Measurements from ENCODE around the gene HPSE2.
"Not testable (repeated sequence)": the region's sequence is repeated elsewhere in the genome, so short reads cannot be mapped to it uniquely, and the experiment has no call there.

Gene HPSE2

DNA sequence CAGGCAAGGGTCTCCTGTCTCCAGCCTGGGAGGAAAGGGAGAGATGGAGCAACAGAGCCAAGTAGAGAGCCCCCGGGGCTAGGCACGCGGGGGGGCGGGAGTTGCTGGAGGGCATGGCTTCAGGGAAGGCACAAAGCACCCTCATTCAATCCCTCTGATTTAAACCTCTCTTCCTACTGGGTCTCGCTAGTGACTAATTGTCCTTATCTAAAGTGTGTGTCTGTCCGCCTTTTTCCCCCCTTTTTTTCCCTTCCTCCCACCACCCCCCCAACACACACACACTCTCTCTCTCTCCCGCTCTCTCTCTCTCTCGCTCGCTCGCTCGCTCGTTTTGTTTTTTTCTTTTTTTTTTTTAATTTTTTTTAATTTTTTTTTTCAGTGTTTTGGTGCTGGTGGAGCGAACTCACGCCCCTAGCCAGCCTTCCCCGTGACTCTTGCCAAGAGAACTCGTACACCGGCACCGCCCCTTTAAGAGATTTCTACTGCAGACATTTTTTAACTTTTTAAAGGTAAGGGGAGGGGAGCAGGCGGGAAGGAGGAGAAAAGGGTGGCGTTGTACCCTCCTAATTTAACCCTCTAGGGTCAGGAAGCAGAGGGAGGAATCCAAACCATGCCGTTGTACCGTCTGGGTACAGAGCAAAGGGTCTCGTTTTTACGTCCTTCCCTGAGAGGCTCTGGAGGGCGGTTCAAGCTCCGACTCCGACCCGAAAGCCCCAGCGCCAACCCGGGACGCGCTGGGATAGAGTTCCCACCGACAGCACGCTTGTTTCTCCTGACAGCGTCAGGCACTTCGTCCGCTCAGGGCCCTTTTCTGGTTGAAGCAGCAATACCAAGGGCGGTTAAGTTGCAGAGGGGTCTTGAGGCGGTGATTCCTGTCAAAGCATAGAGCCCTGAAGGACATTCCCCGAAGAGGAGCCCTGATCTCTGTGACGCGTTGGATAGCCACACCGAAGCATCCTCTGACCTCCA is at the start of gene HPSE2:
Gene HPSE2, minus strand, starts transcription at position 195 of the 969 bp plus-strand sequence.
- no peak for DNase-seq

DNA sequence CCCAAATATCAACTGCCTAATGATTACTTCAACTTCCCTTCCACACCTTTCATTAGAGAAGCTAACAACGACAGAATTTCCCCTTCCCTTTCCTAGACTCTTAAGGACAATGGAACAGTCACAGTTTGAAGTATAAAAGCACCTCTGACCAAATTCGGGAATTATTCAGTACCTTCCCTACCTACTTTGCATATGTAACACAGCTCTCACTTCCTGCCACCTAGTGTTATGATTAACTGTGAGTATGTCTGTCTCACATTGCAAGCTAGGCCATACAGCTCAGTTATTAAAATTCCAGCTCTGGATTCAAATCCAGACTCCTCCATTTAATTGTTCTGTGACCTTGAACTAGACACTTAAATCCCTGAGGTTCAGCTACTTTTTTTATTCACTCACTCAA is 44.8 kb upstream of the HPSE2 start:
- DNase-seq = no peak

DNA sequence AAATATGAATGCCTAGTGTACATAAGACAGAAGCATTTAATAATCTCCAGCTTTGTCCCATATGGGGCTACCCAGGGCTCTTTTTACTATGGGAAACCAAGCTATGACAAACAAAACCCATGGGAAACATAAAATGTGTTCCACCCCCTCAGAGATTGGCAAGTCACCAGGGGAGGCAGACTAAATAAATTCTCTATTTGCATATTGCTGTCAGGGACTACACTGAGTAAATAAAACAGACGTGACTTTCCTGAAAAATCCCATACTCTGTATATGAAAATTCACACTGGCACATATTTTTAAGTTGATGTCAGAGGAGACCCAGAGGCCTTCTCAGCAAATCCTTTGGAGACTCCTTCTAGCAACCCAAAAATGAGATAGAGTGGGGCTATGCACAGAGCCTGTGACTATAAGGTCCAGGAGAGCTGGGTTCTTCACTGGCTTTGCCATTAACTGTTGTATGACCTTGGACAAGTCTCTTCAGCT is 44.0 kb upstream of the HPSE2 start:
- no peak for DNase-seq

DNA sequence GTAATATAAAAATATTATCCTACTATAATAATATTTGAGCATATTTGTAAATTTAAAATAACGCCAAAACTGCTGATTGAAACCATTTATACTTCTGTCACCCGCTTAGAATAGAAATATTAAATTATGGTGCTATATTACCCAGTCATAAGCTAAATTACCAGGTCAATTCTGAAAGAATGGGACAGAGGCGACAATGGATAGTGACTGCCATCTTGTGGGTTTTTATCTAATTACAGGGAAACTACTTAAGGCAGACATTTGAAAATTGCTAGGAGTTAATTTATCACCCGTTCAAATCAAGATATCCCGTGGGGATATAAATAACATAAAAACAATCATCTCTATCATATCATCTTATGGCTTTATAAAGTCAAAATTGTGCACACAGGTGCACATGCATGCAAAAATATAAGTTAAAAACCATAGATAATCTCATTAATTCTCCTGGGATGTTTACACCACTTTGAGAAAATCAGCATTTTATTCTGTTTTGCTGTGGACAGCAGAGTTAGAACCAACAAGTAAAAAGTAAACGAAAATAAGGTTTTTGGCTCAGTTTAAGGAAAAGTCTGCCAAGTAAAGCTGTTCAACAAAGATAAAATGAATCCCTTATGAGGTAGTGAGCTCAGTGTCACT is 41.3 kb upstream of the HPSE2 start:
- DNase-seq = no peak

DNA sequence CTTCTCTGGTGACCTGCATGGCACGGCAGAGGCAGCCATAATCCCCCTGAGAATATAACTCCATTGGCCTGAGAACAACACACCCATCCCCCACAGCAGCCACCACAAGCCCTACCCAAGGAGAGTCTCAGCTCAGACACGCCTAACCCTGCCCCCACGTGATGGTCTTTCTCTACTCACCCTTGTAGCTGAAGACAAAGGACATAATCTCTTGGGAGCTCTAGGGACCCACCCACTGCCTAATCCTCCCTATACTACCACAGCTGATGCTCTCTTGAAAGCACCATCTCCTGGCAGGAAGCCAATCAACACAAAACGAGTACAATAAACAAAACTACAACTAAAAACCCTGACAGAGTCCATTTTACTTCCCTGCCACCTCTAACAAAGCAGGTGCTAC is 30.7 kb upstream of the HPSE2 start:
- no peak for DNase-seq

DNA sequence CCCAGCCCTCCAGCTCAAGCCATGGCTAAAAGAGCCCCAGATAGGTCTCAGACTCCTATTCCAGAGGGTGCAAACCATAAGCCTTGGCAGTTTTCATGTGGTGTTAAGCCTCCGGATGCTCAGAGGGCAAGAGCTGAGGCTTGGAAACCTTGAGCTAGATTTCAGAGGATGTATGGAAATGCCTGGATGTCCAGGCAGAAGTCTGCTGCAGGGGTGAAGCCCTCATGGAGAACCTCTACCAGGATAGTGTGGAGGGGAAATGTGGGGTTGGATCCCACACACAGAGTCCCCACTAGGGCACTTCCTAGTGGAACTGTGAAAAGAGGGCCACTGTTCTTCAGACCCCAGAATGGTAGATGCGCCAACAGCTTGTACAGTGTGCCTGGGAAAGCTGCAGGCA is 13.2 kb upstream of the HPSE2 start:
- no peak for DNase-seq

DNA sequence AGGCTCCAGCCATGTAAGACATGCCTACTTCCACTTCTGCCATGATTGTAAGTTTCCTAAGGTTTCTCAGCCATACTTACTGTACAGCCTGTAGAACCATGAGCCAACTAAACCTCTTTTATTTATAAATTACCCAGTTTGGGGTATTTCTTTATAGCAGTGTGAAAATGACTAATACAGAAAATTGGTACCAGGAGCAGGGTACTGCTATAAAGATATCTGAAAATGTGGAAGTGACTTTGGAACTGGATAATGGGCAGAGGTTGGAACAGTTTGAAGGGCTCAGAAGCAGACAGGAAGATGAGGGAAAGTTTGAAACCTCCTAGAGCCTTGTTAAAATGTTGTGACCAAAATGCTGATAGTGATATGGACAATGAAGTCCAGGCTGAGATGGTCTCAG is 12.2 kb upstream of the HPSE2 start:
- DNase-seq = not testable (repeated sequence)

DNA sequence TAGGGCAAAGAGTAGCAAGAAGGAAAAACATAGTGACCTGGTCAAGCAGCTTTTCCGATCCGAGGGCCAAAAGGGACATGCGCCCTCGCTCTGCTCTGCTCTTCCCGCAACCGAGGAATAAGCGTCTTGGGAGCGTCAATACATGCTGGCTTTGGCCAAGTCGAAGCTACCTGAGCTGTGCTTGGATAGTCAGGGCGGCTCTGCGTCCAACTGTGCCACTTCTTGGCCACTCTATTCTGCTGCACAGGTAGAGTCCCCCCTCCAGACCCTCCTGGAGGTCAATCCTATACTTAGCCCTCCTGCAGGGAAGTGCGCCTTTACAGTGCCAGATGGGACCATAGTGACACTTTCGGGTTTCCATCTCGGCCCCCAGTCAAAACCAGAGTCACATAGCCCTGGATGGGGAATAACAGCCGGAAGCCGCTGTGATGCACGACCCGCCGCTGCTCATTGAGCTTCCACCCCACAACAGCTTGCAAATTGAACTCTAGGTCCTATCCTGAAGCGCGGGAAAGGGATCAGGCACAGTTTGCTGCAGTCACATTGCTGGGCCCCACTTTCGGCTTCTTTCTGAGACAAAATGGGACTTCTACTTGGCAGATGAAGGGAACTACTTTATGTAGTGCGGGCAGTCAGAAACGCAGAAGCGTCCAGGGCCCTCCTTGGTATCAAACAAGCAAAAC is 1.1 kb upstream of the HPSE2 start:
- DNase-seq = no peak

DNA sequence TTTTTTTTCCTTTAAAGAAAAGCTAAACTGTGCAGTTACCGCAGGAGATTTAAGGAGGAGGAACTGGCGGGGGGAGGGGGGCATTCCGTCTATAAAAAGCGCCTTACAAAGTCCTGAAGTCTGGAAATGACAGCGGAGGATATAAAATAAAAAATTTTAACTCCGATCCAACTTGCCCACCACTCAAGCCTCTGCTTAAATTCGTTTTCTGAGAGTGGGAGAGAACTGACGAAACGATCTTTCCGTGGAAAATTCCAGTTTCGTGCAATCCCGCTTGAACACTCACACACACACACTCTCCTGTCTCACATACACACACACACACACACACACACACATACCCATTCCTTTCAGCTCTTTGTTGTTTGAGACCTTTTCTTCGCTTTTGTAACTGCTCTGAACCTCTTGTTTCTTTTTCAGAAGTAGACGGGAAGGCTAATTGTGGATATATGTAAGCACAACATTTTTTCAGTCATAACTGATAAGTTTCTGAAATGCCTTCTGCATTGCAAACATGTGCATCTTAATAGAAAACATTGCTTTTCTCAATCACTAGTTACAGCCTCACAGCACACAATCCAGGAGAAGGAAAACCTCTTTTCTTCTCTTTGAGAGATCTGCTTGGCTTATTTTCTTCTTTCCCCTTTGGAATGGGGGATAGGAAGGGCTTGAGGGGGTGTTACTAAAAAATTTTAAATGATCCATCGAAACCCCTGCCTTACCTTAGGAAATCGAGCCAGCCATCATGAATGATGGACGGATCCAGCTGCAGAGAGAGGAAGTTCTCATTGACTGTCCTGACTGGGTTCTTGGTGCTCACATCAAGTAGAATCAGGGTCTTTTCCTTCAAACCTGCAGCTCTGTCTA is 628 bp downstream of the HPSE2 start:
- DNase-seq = no peak

DNA sequence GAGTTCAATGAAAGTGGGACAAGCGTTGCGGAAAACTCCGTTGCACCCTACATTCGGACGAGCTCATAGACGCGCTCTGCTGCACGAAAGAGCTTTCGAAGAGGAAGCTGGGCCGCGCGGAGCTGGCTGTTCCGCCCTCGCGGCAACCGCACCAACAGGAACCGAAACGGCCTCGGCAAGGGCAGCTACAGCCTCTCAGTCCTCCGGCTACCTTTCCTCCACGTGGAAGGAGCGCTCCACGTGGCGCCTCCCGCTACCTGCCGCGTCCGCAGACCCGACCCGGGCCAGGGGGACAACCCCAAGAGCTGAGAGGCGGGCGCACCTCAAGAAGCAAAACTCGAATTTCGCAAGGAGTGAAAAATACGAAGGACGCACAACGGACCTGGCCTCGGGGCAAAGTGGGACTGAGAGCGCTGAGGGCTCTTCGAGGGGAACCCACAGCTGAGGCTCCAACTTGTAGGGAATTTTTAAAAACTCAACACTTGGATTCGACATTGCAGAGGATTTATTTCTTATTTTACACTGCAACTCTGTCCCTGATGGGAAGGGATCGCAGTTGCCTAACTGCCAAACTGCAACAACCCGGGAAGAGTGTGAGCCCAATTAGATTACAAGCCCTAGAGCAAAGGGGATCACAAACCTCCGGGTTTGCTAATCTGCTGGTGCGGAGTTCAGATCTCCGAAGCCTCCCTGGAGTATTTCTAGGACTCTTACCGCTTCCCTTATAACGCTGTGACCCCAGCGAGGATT is 1.4 kb downstream of the HPSE2 start:
- DNase-seq = no peak

DNA sequence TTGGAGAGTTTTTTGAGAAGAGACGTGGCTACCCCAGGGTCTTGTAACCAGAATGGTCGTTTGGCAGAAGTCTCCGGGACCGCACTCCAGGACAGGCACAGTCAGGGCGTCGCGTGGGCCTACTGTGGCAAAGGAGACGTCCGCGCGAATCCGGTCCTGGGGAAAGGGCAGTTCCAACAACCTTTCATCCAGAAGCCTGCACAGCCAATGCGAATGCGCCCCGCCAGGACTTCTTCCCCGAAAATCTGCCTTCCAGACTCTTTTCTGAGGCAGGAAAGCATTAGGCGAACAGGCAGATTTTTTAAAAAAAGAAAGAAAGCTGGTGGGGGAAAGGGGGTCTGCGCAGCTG is 2.0 kb downstream of the HPSE2 start:
- no peak for DNase-seq

DNA sequence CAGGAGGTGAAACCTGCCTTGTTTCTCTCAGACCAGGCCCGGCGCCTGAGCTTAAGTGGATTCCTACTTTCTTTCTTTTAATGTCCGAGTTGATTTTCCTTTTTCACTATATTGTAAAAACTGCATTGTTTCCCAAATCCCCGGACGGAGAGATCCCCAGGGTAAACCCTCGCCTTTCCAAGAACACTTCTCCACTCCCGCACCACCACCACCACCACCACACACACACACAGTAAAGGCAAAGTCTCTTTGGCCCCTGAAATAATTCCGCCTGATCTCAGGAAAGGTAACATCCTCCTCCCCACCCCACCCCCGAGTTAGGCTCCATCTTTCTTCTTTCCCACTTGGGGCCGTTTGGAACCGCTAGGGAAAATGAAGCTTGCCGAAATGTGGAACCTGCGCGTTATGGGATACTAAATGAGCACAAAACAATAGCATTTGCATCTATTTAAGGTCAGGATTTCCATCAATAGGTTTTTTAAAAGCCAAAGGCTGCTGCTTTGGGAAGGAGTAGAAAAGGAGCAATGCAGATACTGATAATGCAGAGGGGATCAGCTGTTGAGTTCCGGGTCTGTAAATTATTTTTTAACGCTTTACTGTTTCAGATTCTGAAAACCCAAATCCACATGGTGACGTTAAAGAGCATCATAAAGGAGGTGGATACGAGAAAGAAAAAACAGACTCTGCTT is 2.5 kb downstream of the HPSE2 start:
- no peak for DNase-seq

DNA sequence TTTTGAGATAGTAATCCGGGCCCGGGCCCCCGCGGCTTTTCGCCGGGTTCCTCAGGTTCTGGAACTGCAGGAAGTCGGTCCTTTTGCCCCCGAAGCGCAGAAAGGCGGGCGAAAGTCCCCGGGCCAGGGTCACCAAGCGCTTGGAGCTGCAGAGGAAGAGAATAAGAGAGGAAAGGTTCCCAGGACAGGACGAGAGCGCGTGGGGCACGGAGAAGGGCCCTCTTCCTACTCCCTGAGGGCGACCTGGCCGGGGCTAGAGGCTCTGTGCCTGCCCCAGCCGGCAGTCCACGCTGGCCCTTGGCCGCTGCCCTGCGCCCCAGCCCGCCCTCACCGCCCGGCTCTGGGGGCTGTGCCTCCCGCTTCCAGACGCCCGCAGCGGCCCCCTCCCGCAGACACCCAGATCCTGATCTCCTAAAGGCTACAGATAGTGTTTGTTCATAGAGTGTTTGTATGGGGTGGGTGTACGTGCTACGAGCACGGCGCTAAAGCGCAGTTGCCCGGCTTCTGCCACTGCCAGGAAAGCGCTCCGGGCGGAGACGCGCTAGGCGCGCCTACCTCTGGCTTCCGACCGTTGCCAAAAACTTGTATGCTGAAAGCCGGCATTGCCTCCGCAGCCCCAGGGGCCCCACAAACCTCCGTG is 3.2 kb downstream of the HPSE2 start:
- no peak for DNase-seq

DNA sequence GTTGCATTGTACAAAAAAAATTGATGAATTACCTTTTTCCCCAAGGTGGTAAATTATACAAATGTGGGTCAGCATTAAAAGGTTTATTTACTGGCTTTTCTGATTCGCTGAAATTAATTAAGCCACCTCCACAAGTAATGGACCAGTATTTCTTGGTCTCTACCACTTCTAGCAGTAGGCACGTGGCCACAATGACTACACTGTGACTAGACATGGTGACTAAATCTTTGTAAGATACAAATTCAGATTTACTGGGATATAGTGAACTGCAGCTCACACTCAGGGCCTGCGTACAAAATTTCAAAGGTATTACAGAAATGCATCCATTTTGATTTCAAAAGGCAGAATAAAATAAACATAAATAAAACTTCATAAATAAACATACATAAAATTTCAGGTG is 10.9 kb downstream of the HPSE2 start:
- no peak for DNase-seq

DNA sequence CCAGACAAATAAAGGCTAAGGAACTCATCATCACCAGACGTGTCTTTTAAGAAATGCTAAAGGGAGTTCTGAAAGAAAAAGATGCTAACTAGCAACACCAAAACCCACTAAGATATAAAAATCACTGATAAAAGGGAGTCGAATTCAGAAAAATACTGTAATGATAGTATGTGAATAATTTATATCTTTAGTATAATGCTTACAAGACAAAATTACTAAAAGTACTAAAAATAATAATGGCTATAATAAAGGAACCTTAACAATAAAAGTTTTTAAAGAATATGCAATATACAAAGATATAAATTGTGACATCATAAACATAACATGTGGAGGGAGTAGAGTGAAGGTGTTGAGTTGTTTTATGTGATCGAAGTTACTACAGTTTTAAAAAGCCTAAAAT is 28.3 kb downstream of the HPSE2 start:
- DNase-seq = no peak

DNA sequence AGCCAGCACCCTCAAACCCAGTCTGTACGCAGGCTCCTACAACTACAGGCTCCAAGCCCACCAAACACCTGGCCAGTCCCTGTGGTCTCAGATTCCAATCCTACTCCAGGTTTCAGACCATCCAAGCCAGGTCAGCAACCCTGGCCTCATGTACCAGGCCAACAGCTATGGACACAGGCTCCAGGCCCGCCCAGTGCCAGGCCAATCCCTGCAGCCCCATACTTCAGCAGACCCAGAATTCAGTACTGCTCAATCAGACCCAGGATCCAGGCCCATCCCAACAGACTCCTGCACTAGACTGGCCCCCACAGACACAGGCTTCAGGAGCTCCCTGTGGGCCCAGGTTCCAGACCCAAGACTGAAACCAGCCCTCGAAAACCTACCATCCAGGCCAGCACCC is 32.3 kb downstream of the HPSE2 start:
- DNase-seq = no peak

DNA sequence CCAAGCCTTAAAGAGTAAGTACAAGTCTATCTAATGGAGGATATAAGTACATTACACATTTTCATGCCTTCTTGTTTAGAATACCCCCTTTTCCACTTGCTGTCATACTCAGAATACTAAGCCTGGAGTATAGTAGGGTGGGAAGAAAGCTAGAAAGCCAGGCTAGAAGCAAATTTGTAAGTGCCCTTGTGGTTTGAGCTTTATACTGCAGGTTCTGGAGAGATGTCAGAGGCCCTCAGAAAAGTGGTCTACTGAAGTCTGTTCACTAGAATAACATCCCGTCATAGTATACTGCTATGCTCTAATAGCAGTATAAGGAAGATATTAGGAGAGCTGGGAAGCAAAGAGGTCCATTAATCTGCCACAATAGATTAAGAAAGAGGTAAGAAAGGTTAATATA is 62.7 kb downstream of the HPSE2 start:
- no peak for DNase-seq

DNA sequence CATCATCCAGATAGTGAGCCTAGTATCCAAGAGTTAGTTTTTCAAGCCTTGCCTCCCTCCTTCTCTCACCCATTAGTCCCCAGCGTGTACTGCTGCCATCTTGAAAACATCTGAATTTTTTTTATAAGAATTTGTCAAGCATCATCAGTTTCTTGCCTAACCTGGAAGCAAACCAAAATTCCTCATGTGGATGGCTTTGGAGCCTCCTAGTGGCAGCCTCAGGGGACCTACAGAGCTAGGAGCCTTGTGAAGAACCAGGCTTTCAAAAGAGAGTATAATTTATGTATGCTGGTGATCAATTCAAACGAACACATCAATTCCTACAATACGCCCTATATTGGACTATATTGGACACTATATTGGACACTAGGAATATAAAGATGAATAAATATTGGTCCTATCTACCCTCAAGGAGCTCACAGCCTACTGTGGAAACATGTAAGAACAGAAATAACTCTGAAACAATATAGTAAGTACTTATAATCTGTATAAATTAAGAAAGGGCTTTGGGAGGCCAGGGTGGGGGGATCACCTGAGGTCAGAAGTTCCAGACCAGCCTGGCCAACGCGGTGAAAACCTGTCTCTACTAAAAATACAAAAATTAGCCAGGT is 63.4 kb downstream of the HPSE2 start:
- DNase-seq = no peak

DNA sequence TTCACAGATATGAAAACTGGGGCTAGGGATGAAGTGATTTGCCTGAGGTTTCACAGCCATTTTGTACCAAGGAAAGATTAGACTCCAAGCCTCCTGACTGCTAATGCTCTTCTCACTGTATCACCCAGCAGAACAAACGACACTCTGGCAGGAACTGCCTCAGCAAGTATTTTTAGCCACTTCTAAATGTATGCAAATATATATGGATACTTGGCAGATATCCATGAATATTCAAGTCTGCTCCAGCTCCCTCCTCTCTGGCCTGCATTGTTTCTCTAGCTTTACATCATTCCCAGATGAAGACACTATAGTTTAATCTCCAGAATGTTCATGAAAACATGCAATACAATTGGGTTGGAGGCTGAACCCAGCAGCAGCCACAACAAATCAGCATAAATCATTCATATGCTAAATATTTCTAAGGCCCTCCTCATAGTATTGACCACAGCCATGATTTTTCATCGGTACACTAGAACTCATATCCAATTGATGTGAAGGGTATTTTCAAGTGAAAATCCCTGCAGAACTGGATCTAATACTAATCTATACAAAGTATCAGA is 65.5 kb downstream of the HPSE2 start:
- DNase-seq = no peak

DNA sequence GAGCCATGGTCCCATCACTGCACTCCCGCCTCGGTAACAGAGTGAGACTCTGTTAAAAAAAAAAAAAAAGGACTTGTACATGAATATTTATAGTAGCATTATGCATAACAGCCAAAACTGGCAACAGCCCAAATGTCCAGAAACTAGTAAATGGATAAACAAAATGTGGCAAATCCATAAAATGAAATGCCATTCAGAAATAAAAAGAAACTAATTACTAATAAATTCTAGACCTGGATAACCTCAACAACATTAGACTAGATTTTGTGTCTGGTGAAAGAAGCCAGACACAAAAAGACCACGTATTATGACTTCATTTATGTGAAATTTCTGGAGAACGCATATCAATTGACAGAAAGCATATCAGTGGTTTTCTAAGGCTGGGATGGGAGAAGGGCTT is 74.5 kb downstream of the HPSE2 start:
- DNase-seq = no peak

Data from activated CD4-positive, alpha-beta T cell treated with anti-CD3 and anti-CD28 coated beads for 1 hour (primary cell).